HL-60 (cell line): Measurements from ENCODE around the gene MAPT.
"Not testable (repeated sequence)": the region's sequence is repeated elsewhere in the genome, so short reads cannot be mapped to it uniquely, and the experiment has no call there.

ENCODE experiments used
- DNase-seq, 2 experiments: peaks; one replicate each; pipeline ENCODE4 v3.0.0-alpha.2; 2010 to 2020; ENCODE audit warnings: low read depth in 1 of 2, low spot score in 1 of 2
- H3K27ac ChIP-seq: fragments of 250-450 bp; sonication (Bioruptor Pico); replicated peaks from 2 replicates; pipeline ENCODE4 v1.5.1; 2020; ENCODE audit warnings: mild to moderate bottlenecking, moderate library complexity
- H3K27me3 ChIP-seq: fragments of 250-450 bp; sonication (Bioruptor Pico); 2 replicates; pipeline ENCODE4 v1.5.1; 2021; ENCODE audit warnings: mild to moderate bottlenecking, moderate library complexity; ENCODE audit not compliant: insufficient read depth, poor library complexity, severe bottlenecking
- H3K4me3 ChIP-seq: replicated peaks from 2 replicates; pipeline ENCODE4 v1.5.1; 2011; ENCODE audit warnings: mild to moderate bottlenecking, control low read depth, low read length; ENCODE audit not compliant: insufficient read depth
- CTCF ChIP-seq: IDR thresholded peaks from one replicate; pipeline ENCODE4 v1.5.1; 2011; ENCODE audit warnings: low read length, control low read depth, inconsistent platforms; ENCODE audit not compliant: insufficient read depth
- GABPA ChIP-seq: IDR thresholded peaks from 2 replicates; pipeline ENCODE4 v1.6.1; 2012; ENCODE audit warnings: low read depth
- POLR2AphosphoS5 ChIP-seq: IDR thresholded peaks from 2 replicates; pipeline ENCODE4 v1.6.1; 2012; ENCODE audit warnings: low read depth
- REST ChIP-seq: IDR thresholded peaks from 2 replicates; pipeline ENCODE4 v1.6.1; 2012; ENCODE audit warnings: low read depth; ENCODE audit not compliant: insufficient replicate concordance
- SPI1 ChIP-seq: IDR thresholded peaks from 2 replicates; pipeline ENCODE4 v1.6.1; 2012; ENCODE audit warnings: low read depth, mild to moderate bottlenecking, borderline replicate concordance

The MAPT gene

GRCh38 chr17:46020998-46021397 lies 126.6 kb downstream of the MAPT start:
- DNase-seq: no peak
- H3K4me3 ChIP-seq: no peak overlapping the region
- no peaks in the 10 kb centered on the region for H3K27me3 ChIP-seq
- H3K27ac ChIP-seq: no peak overlapping the region
- TF ChIP-seq SPI1: no peak
- no peak for TF ChIP-seq CTCF
- TF ChIP-seq POLR2AphosphoS5: no peak
- TF ChIP-seq GABPA: no peak
- TF ChIP-seq REST: no peak

DNA sequence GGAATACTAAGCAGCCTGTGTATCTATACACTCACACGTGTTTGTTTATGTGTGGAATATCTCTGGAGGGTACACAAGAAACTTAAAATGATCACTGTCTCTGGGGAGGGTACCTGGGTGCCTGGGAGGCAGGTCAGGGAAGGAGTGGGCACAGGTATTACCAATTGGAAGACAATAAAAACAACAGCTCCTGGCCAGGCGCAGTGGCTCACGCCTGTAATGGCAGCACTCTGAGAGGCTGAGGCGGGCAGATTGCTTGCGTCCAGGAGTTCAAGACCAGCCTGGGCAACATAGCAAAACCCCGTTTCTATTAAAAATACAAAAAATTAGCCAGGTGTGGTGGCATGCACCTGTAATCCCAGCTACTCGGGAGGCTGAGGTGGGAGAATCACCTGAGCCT lies 129.0 kb downstream of the MAPT start:
- not testable (repeated sequence) for H3K27me3 ChIP-seq, H3K4me3 ChIP-seq, H3K27ac ChIP-seq, DNase-seq

- no peak overlapping the region for H3K27ac ChIP-seq
- no peak overlapping the region for H3K4me3 ChIP-seq
- no peaks in the 10 kb centered on the region for H3K27me3 ChIP-seq
- TF ChIP-seq GABPA: no peak
- no peak for TF ChIP-seq REST
- TF ChIP-seq SPI1: no peak
- TF ChIP-seq CTCF: no peak
- TF ChIP-seq POLR2AphosphoS5: no peak
- DNase-seq: no peak
Measured at GRCh38 chr17:46023783-46024388, 129.5 kb downstream of the MAPT start.

- Histone ChIP-seq H3K27me3 (no peaks in the 10 kb centered on the region), H3K4me3 (no peak overlapping the region), H3K27ac (peak overlapping the region; percentile 88; the same call in 1 of the 2 replicates)
- no peak for DNase-seq
- TF ChIP-seq POLR2AphosphoS5 (no peak), GABPA (no peak), REST (no peak), SPI1 (no peak), CTCF (no peak)
Measured at GRCh38 chr17:46024590-46024989, 130.2 kb downstream of the MAPT start.
